Stomach (tissue), 4 donors: ENCODE results near the gene TXNDC11.

ENCODE experiments used
- POLR2A ChIP-seq, 4 donors: fragments of 450-650 bp; IDR thresholded peaks; one replicate each; pipeline ENCODE4 v1.6.1; 2016; ENCODE audit warnings: antibody characterized with exemption in 4 of 4, control low read depth in 2 of 4, mild to moderate bottlenecking in 1 of 4, moderate library complexity in 1 of 4
- TF ChIP-seq, protein P1 (sequence below), 7 experiments: fragments of 450-650 bp in 4 of 7; fragments of 200-600 bp in 3 of 7; sonication (generic) in 3 of 7; IDR thresholded peaks; one replicate each; pipeline ENCODE4 v1.5.1; 2016 to 2019; ENCODE audit warnings: antibody characterized with exemption in 7 of 7, control low read depth in 2 of 7, mild to moderate bottlenecking in 1 of 7

DNA sequence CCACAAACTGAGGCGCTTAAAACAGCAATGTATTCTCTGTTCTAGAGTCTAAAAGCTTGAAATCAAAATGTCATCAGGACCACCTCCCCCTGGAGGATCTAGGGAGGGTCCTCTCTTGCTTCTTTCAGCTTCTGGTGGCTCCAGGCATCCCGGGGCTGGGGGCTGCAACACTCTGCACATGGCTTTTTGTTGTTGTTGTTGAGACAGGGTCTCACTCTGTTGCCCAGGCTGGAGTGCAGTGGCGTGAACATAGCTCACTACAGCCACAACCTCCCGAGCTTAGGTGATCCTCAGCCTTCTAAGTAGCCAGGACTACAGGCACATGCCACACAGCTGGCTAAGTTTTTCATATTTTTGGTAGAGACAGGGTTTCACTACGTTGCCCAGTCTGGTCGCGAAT lies 111.4 kb downstream of the TXNDC11 start:
- TF ChIP-seq, protein P1, sequence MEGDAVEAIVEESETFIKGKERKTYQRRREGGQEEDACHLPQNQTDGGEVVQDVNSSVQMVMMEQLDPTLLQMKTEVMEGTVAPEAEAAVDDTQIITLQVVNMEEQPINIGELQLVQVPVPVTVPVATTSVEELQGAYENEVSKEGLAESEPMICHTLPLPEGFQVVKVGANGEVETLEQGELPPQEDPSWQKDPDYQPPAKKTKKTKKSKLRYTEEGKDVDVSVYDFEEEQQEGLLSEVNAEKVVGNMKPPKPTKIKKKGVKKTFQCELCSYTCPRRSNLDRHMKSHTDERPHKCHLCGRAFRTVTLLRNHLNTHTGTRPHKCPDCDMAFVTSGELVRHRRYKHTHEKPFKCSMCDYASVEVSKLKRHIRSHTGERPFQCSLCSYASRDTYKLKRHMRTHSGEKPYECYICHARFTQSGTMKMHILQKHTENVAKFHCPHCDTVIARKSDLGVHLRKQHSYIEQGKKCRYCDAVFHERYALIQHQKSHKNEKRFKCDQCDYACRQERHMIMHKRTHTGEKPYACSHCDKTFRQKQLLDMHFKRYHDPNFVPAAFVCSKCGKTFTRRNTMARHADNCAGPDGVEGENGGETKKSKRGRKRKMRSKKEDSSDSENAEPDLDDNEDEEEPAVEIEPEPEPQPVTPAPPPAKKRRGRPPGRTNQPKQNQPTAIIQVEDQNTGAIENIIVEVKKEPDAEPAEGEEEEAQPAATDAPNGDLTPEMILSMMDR (IDR thresholded peaks at IDR 0.05), result no peak
- no peak for TF ChIP-seq POLR2A (IDR thresholded peaks at IDR 0.05)
